H1 (cell line): ENCODE data around the gene SLC25A38. TPM values are rescaled to one million over a fixed set of nuclear protein-coding genes. Genes with fewer than 3 reads are reported as not detected.

Experiments used
- CTCF ChIA-PET: fragments of 300-600 bp; sonication (Branson Sonifier 250); formaldehyde crosslinking; loops from one replicate; lab custom pipeline; 2021; ENCODE audit not compliant: partially characterized antibody; lab: Charles Lee
- POLR2A ChIA-PET: fragments of 300-600 bp; sonication (Branson Sonifier 250); formaldehyde crosslinking; loops from one replicate; lab custom pipeline; 2021; ENCODE audit warnings: inconsistent platforms; ENCODE audit not compliant: partially characterized antibody; lab: Charles Lee
- DNase-seq, 2 experiments: peaks; one replicate each; pipeline versions ENCODE4 v3.0.0 to v3.0.0-alpha.2; 2010 to 2022; ENCODE audit warnings: low spot score in 2 of 2, low read depth in 1 of 2, mixed read lengths in 1 of 2
- FAIRE-seq: peaks from 2 replicates; lab custom pipeline; 2011; peaks lifted over from hg19 to GRCh38; lab: Jason Lieb, UNC
- H2AFZ ChIP-seq: 2 replicates; pipeline ENCODE4 v1.8.1; 2012; ENCODE audit warnings: low read length, inconsistent platforms
- H2AK5ac ChIP-seq: 2 replicates; pipeline ENCODE4 v1.6.1; 2013; ENCODE audit warnings: low read depth, low read length
- H2BK120ac ChIP-seq: replicated peaks from 2 replicates; pipeline ENCODE3; 2013; ENCODE audit warnings: low read depth, low read length, inconsistent platforms
- H2BK12ac ChIP-seq: 2 replicates; pipeline ENCODE4 v1.6.1; 2013; ENCODE audit warnings: low read depth, low read length
- H2BK15ac ChIP-seq: 2 replicates; pipeline ENCODE4 v1.6.1; 2013; ENCODE audit warnings: low read length
- H2BK20ac ChIP-seq: 2 replicates; pipeline ENCODE4 v1.6.1; 2013; ENCODE audit warnings: low read length
- H2BK5ac ChIP-seq: 2 replicates; pipeline ENCODE4 v1.6.1; 2013; ENCODE audit warnings: low read depth, low read length
- H3K14ac ChIP-seq: 2 replicates; pipeline ENCODE4 v1.6.1; 2013; ENCODE audit warnings: inconsistent platforms; ENCODE audit not compliant: insufficient read length
- H3K18ac ChIP-seq: 2 replicates; pipeline ENCODE4 v1.6.1; 2013; ENCODE audit warnings: low read length; ENCODE audit errors: extremely low read depth
- H3K23ac ChIP-seq: 2 replicates; pipeline ENCODE4 v1.6.1; 2013; ENCODE audit warnings: inconsistent platforms; ENCODE audit not compliant: insufficient read length
- H3K23me2 ChIP-seq: 2 replicates; pipeline ENCODE4 v1.6.1; 2013; ENCODE audit warnings: low read depth, low read length
- H3K27ac ChIP-seq: 2 replicates; pipeline ENCODE4 v1.6.1; 2011; ENCODE audit warnings: low read depth, low read length, inconsistent platforms
- H3K27me3 ChIP-seq, 4 experiments: replicated peaks in 1 of 4; 1 replicate in 1 of 4; 2 replicates in 3 of 4; pipeline versions ENCODE4 v1.6.1 to v1.8.1; 2011 to 2013; ENCODE audit warnings: low read length in 3 of 4, mild to moderate bottlenecking in 3 of 4, inconsistent platforms in 2 of 4, mixed read lengths in 2 of 4, moderate library complexity in 1 of 4; ENCODE audit not compliant: control insufficient read depth in 3 of 4, insufficient read depth in 3 of 4; ENCODE audit errors: extremely low read depth in 1 of 4
- H3K36me3 ChIP-seq, 4 experiments: 2 replicates each; pipeline versions ENCODE4 v1.6.1 to v1.8.1; 2011 to 2013; ENCODE audit warnings: mild to moderate bottlenecking in 4 of 4, low read length in 3 of 4, moderate library complexity in 2 of 4, control low read depth in 1 of 4, inconsistent platforms in 1 of 4; ENCODE audit not compliant: insufficient read depth in 4 of 4, control insufficient read depth in 2 of 4
- H3K4ac ChIP-seq: replicated peaks from 2 replicates; pipeline ENCODE3; 2013; ENCODE audit warnings: low read length, low read depth, mixed read lengths, inconsistent platforms; ENCODE audit not compliant: insufficient read length
- H3K4me1 ChIP-seq, 4 experiments: replicated peaks in 1 of 4; 1 replicate in 1 of 4; 2 replicates in 3 of 4; pipeline versions ENCODE4 v1.6.1 to v1.8.1; 2011 to 2013; ENCODE audit warnings: low read length in 3 of 4, inconsistent platforms in 2 of 4, mixed read lengths in 1 of 4; ENCODE audit not compliant: insufficient read depth in 4 of 4, control insufficient read depth in 3 of 4
- H3K4me2 ChIP-seq, 2 experiments: 2 replicates each; pipeline versions ENCODE4 v1.6.1 to v1.8.1; 2011 to 2013; ENCODE audit warnings: low read depth in 2 of 2, low read length in 2 of 2, control low read depth in 1 of 2, inconsistent platforms in 1 of 2, mild to moderate bottlenecking in 1 of 2; ENCODE audit not compliant: insufficient read depth in 1 of 2
- H3K4me3 ChIP-seq, 4 experiments: fragments of 200-600, 300-600 bp in 1 of 4; sonication (generic), shearing (Covaris generic), sonication (Bioruptor Twin) in 1 of 4; 2 replicates each; pipeline versions ENCODE4 v1.5.1 to v1.8.1; 2011 to 2016; ENCODE audit warnings: low read length in 4 of 4, low read depth in 3 of 4, control low read depth in 2 of 4, inconsistent platforms in 2 of 4, mild to moderate bottlenecking in 2 of 4, mixed read lengths in 1 of 4, moderate library complexity in 1 of 4; ENCODE audit not compliant: insufficient read depth in 2 of 4; ENCODE audit errors: extremely low read depth in 1 of 4
- H3K56ac ChIP-seq: replicated peaks from 2 replicates; pipeline ENCODE3; 2013; ENCODE audit warnings: low read depth, mild to moderate bottlenecking, mixed read lengths, low read length, inconsistent platforms; ENCODE audit not compliant: insufficient read length
- H3K79me1 ChIP-seq: 2 replicates; pipeline ENCODE4 v1.6.1; 2013; ENCODE audit warnings: low read depth, low read length, control low read depth
- H3K79me2 ChIP-seq, 2 experiments: 2 replicates each; pipeline versions ENCODE4 v1.6.1 to v1.8.1; 2012 to 2013; ENCODE audit warnings: low read length in 2 of 2, mild to moderate bottlenecking in 2 of 2, inconsistent platforms in 1 of 2; ENCODE audit not compliant: insufficient read depth in 2 of 2, control insufficient read depth in 1 of 2
- H3K9ac ChIP-seq, 4 experiments: replicated peaks in 1 of 4; 1 replicate in 1 of 4; 2 replicates in 3 of 4; pipeline versions ENCODE4 v1.6.1 to v1.8.1; 2011 to 2013; ENCODE audit warnings: low read depth in 3 of 4, low read length in 3 of 4, control low read depth in 2 of 4, mild to moderate bottlenecking in 2 of 4, moderate library complexity in 2 of 4, inconsistent platforms in 1 of 4; ENCODE audit errors: extremely low read depth in 1 of 4
- H3K9me3 ChIP-seq, 2 experiments: 2 replicates each; pipeline versions ENCODE4 v1.6.1 to v1.8.1; 2012 to 2013; ENCODE audit warnings: mild to moderate bottlenecking in 2 of 2, moderate library complexity in 2 of 2, control low read depth in 1 of 2, inconsistent platforms in 1 of 2, low read depth in 1 of 2, low read length in 1 of 2, mixed read lengths in 1 of 2; ENCODE audit not compliant: insufficient read depth in 2 of 2
- H4K20me1 ChIP-seq, 2 experiments: replicated peaks in 1 of 2; 2 replicates each; pipeline versions ENCODE3 to v1.8.1; 2011 to 2013; ENCODE audit warnings: inconsistent platforms in 2 of 2, low read length in 2 of 2, mild to moderate bottlenecking in 1 of 2; ENCODE audit not compliant: insufficient read depth in 2 of 2, control insufficient read depth in 1 of 2
- H4K5ac ChIP-seq: 2 replicates; pipeline ENCODE4 v1.6.1; 2013; ENCODE audit warnings: low read length, low read depth, mixed read lengths, inconsistent platforms; ENCODE audit not compliant: insufficient read length
- H4K8ac ChIP-seq: 2 replicates; pipeline ENCODE4 v1.8.0; 2013; ENCODE audit warnings: mild to moderate bottlenecking, moderate library complexity, low read length, inconsistent platforms; ENCODE audit not compliant: insufficient read depth; ENCODE audit errors: extremely low read depth
- H4K91ac ChIP-seq: replicated peaks from 2 replicates; pipeline ENCODE3; 2013; ENCODE audit warnings: low read length, mixed read lengths, inconsistent platforms; ENCODE audit not compliant: insufficient read length
- RAD21 ChIP-seq, 2 experiments: IDR thresholded peaks in 1 of 2; conservative IDR thresholded peaks in 1 of 2; 2 replicates each; pipeline ENCODE4 v1.6.1; 2011; ENCODE audit warnings: low read depth in 2 of 2, low read length in 2 of 2, improper control_type of control experiment in 1 of 2, inconsistent platforms in 1 of 2, mild to moderate bottlenecking in 1 of 2, moderate library complexity in 1 of 2
- SIN3A ChIP-seq, 2 experiments: IDR thresholded peaks in 1 of 2; conservative IDR thresholded peaks in 1 of 2; 2 replicates each; pipeline ENCODE4 v1.6.1; 2011 to 2012; ENCODE audit warnings: low read length in 2 of 2, improper control_type of control experiment in 1 of 2, low read depth in 1 of 2, mild to moderate bottlenecking in 1 of 2
- TBP ChIP-seq: IDR thresholded peaks from 2 replicates; pipeline ENCODE4 v1.6.1; 2011; ENCODE audit warnings: low read depth, low read length, improper control_type of control experiment
- WGBS, 2 experiments: shearing (Covaris generic) in 1 of 2; methylation state at CpG; one replicate each; pipeline versions ENCODE4 v1.1.6 to v1.1.7; 2013 to 2015; ENCODE audit warnings: low lambda C conversion rate in 2 of 2, mixed read lengths in 2 of 2, inconsistent platforms in 1 of 2, low coverage in 1 of 2, missing lambda C conversion rate in 1 of 2; ENCODE audit not compliant: insufficient replicate concordance in 2 of 2, insufficient coverage in 1 of 2, insufficient read length in 1 of 2; ENCODE audit errors: extremely low coverage in 1 of 2, missing lambda C conversion rate in 1 of 2; 5-methylcytosine and 5-hydroxymethylcytosine counted together
- polyA plus RNA-seq, 7 experiments: library from polyadenylated mRNA; depleted of rRNA in 3 of 7; stranded (reverse) in 5 of 7; unstranded in 2 of 7; fragments of >200 nt in 5 of 7; fragments of 200-250 nt in 2 of 7; gene quantifications; 1 replicate in 5 of 7; 2 replicates in 1 of 7; 4 replicates in 1 of 7; pipeline versions ENCODE4 v1.2.1 to v1.2.3, GENCODE V29; 2011 to 2013; ENCODE audit warnings: missing spikeins in 2 of 7, mixed read lengths in 2 of 7
- total RNA-seq: library from RNA; stranded (reverse); fragmentation: NEBNext Ultra II Directional; extraction: Animal tissue kit (Norgen Biotek cat#: 25700); gene quantifications from 2 replicates; pipeline ENCODE4 v1.2.1, GENCODE V29; 2021

Gene SLC25A38
- total and polyA plus RNA-seq, 2 of the 8 experiments (the other 6 are each of a cell fraction or from before 2014, with no cell fraction given): 41.2 to 45.8 TPM

DNA sequence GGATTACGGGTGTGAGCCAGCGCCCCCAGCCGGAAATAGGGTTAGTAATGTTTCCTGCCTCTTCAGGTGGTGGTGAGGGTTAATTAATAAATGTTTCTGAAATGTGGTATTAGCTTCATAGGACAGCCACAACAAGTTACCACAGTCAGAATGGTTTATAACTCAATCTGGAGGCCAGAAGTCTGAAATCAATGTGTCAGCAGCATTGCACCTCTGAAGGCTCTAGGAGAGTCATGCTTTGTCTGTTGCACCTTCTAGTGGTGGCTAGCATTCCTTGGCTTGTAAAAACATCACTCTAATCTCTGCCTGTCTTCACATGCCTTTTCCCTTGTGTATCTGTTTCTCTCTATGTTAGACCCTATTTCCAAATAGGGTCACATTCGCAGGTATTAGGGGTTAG, 15.5 kb downstream of the SLC25A38 start:
- Histone ChIP-seq H2BK5ac (no peak overlapping the region), H3K56ac (no peak overlapping the region), H2BK15ac (no peak overlapping the region), H4K91ac (no peak overlapping the region), H2BK20ac (no peak overlapping the region), H3K4ac (no peak overlapping the region), H3K79me1 (no peaks in the 10 kb centered on the region), H3K27me3 (no peaks in the 10 kb centered on the region), H3K9ac (no peak overlapping the region; a peak in 1 of 7 replicates), H2AK5ac (no peak overlapping the region), H3K9me3 (no peaks in the 10 kb centered on the region), H2BK12ac (no peak overlapping the region), H3K79me2 (no peaks in the 10 kb centered on the region), H3K4me2 (no peak overlapping the region), H4K5ac (no peak overlapping the region), H2AFZ (no peak overlapping the region), H3K23ac (no peak overlapping the region), H3K27ac (no peak overlapping the region), H4K8ac (no peak overlapping the region), H3K14ac (no peak overlapping the region), H3K23me2 (no peaks in the 10 kb centered on the region), H3K4me1 (no peaks in the 10 kb centered on the region; a peak in 2 of 7 replicates), H3K18ac (no peak overlapping the region), H3K36me3 (peaks cover 0 to 44% (median 23%) of the 10 kb centered on the region in 4 experiments; a peak in 7 of 8 replicates), H4K20me1 (no peaks in the 10 kb centered on the region), H2BK120ac (no peak overlapping the region), H3K4me3 (no peak overlapping the region)
- no peak for DNase-seq
- WGBS, 2 experiments: 97% methylated on average over 4 of the region's 4 CpGs; no CpG with 5 or more reads in 1 of the 2 experiments
- ChIA-PET POLR2A (interaction anchor here (4.4 to 33.7 kb wide), 2 partner anchors 10 to 11 kb away, joined by 19 to 771 read pairs; partner anchors contain the start of gene RPSA), CTCF (interaction anchor here (0.6 to 3.4 kb wide), 5 partner anchors 10 to 72 kb away, joined by 3 to 10 read pairs (median 3); no protein-coding TSS in a partner anchor)
- FAIRE-seq: no peak
- TF ChIP-seq RAD21 (IDR thresholded peaks at IDR 0.05 in 1 of 2, conservative IDR thresholded peaks at IDR 0.05 in 1 of 2; ENCODE audit: low read depth in 2 of 2, low read length in 2 of 2) (0 out of 4 replicates have a peak, but pooled peaks of 1 of the 2 experiments have one; percentile 7), TBP (no peak), SIN3A (conservative IDR thresholded peaks at IDR 0.05 in 1 of 2, IDR thresholded peaks at IDR 0.05 in 1 of 2; ENCODE audit: low read depth in 1 of 2, low read length in 2 of 2) (no peak)
